ENCODE data around the gene DEPDC7. TPM values are rescaled to one million over a fixed set of nuclear protein-coding genes. Genes with fewer than 3 reads are reported as not detected.

Gene DEPDC7
- total and polyA plus RNA-seq, 2 of the 8 experiments (the other 6 are each of a cell fraction or from before 2014, with no cell fraction given): 3.1 to 7.6 TPM

- H3K4me1 ChIP-seq (replicated peaks in 1 of 4; ENCODE audit: control insufficient read depth in 3 of 4, insufficient read depth in 4 of 4, low read length in 3 of 4): no peaks in the 10 kb centered on the region
- no peak overlapping the region for H3K23ac ChIP-seq (ENCODE audit: insufficient read length)
- H2BK20ac ChIP-seq (ENCODE audit: low read length): no peak overlapping the region
- CTCF ChIA-PET (ENCODE audit: partially characterized antibody): interaction anchor here (0.6 to 1.6 kb wide), 5 partner anchors 9 to 121 kb away, joined by 3 to 9 read pairs (median 3); partner anchors contain the start of gene CSTF3
- POLR2A ChIA-PET (ENCODE audit: partially characterized antibody): interaction anchor here (0.7 to 3.7 kb wide), 4 partner anchors 8 to 14 kb away, joined by 3 to 20 read pairs (median 6); partner anchors contain the start of gene TCP11L1
- H2BK12ac ChIP-seq (ENCODE audit: low read depth, low read length): no peak overlapping the region
- H3K14ac ChIP-seq (ENCODE audit: insufficient read length): no peak overlapping the region
- H4K5ac ChIP-seq (ENCODE audit: insufficient read length, low read depth, low read length): no peak overlapping the region
- H3K18ac ChIP-seq (ENCODE audit: extremely low read depth, low read length): no peak overlapping the region
- no peak overlapping the region for H3K56ac ChIP-seq (replicated peaks; ENCODE audit: insufficient read length, low read depth, low read length)
- H2AFZ ChIP-seq (ENCODE audit: low read length): no peak overlapping the region
- H3K36me3 ChIP-seq (ENCODE audit: control insufficient read depth in 2 of 4, insufficient read depth in 4 of 4, low read length in 3 of 4): peaks cover 0 to 7% (median 3%) of the 10 kb centered on the region in 4 experiments; a peak in 4 of 8 replicates
- no peak for FAIRE-seq
- 83% methylated on average over 1 of the region's 2 CpGs; no CpG with 5 or more reads in 1 of the 2 experiments for WGBS, 2 experiments (ENCODE audit: extremely low coverage in 1 of 2, insufficient coverage in 1 of 2, insufficient read length in 1 of 2, insufficient replicate concordance in 2 of 2, low coverage in 1 of 2, low lambda C conversion rate in 2 of 2, missing lambda C conversion rate in 1 of 2)
- H3K4me2 ChIP-seq (ENCODE audit: insufficient read depth in 1 of 2, low read depth in 2 of 2, low read length in 2 of 2): no peak overlapping the region
- no peak overlapping the region for H4K91ac ChIP-seq (replicated peaks; ENCODE audit: insufficient read length, low read length)
- no peak overlapping the region for H2BK120ac ChIP-seq (replicated peaks; ENCODE audit: low read depth, low read length)
- H3K9ac ChIP-seq (replicated peaks in 1 of 4; ENCODE audit: extremely low read depth in 1 of 4, low read depth in 3 of 4, low read length in 3 of 4): no peak overlapping the region
- no peaks in the 10 kb centered on the region for H3K23me2 ChIP-seq (ENCODE audit: low read depth, low read length)
- H3K4ac ChIP-seq (replicated peaks; ENCODE audit: insufficient read length, low read depth, low read length): no peak overlapping the region
- no peak overlapping the region for H3K4me3 ChIP-seq (ENCODE audit: extremely low read depth in 1 of 4, insufficient read depth in 2 of 4, low read depth in 3 of 4, low read length in 4 of 4)
- no peaks in the 10 kb centered on the region for H3K79me2 ChIP-seq (ENCODE audit: control insufficient read depth in 1 of 2, insufficient read depth in 2 of 2, low read length in 2 of 2)
- no peaks in the 10 kb centered on the region for H3K27me3 ChIP-seq (replicated peaks in 1 of 4; ENCODE audit: control insufficient read depth in 3 of 4, extremely low read depth in 1 of 4, insufficient read depth in 3 of 4, low read length in 3 of 4)
- H3K79me1 ChIP-seq (ENCODE audit: low read depth, low read length): no peaks in the 10 kb centered on the region
- no peak overlapping the region for H2AK5ac ChIP-seq (ENCODE audit: low read depth, low read length)
- no peak for DNase-seq (ENCODE audit: low read depth in 1 of 2, low spot score in 2 of 2)
- H4K8ac ChIP-seq (ENCODE audit: extremely low read depth, insufficient read depth, low read length): no peak overlapping the region
- H2BK15ac ChIP-seq (ENCODE audit: low read length): no peak overlapping the region
- no peak overlapping the region for H3K27ac ChIP-seq (ENCODE audit: low read depth, low read length)
- no peaks in the 10 kb centered on the region for H3K9me3 ChIP-seq (ENCODE audit: insufficient read depth in 2 of 2, low read depth in 1 of 2, low read length in 1 of 2)
- no peak overlapping the region for H2BK5ac ChIP-seq (ENCODE audit: low read depth, low read length)
- H4K20me1 ChIP-seq (replicated peaks in 1 of 2; ENCODE audit: control insufficient read depth in 1 of 2, insufficient read depth in 2 of 2, low read length in 2 of 2): no peaks in the 10 kb centered on the region
- TF ChIP-seq SUZ12 (IDR thresholded peaks at IDR 0.05; ENCODE audit: low read length): no peak
Measured at GRCh38 chr11:33052231-33052630, 36.6 kb downstream of the DEPDC7 start.

Measured in H1 (cell line).